Suppressor macrophage treated with lipopolysaccharide for 4 hours (primary cell): Measurements from ENCODE around the gene PLA2G4C.

Source experiments
- DNase-seq: peaks from one replicate; pipeline ENCODE4 v3.0.0-alpha.2; 2020

Gene PLA2G4C

GRCh38 chr19:48053076-48053475 is 57.5 kb downstream of the PLA2G4C start:
- no peak for DNase-seq

- DNase-seq, result no peak
These were observed 59.1 kb downstream of the PLA2G4C start for GRCh38 chr19:48051335-48052033.

GRCh38 chr19:48044561-48044960 is 66.1 kb downstream of the PLA2G4C start:
- no peak for DNase-seq

- DNase-seq, result no peak
These were observed 66.8 kb downstream of the PLA2G4C start, which contains the start of gene CABP5 for GRCh38 chr19:48043675-48044258. Gene CABP5 (minus strand): TSS chr19:48044079. CDS start chr19:48043922, 157 bp downstream.

- DNase-seq, result no peak
These were observed 68.6 kb downstream of the PLA2G4C start for GRCh38 chr19:48041877-48042580.

- DNase-seq, result no peak
These were observed 73.9 kb downstream of the PLA2G4C start for GRCh38 chr19:48036765-48037164.

GRCh38 chr19:48033604-48034003 is 77.0 kb downstream of the PLA2G4C start:
- DNase-seq, result no peak

- DNase-seq, result no peak
These were observed 80.5 kb downstream of the PLA2G4C start for GRCh38 chr19:48030073-48030472.

GRCh38 chr19:48029431-48029830 is 81.2 kb downstream of the PLA2G4C start:
- DNase-seq, result no peak

GRCh38 chr19:48025480-48025879 is 85.1 kb downstream of the PLA2G4C start:
- no peak for DNase-seq

GRCh38 chr19:48023518-48023917 is 87.1 kb downstream of the PLA2G4C start:
- DNase-seq, result no peak

GRCh38 chr19:48023011-48023410 is 87.6 kb downstream of the PLA2G4C start:
- DNase-seq, result no peak

GRCh38 chr19:48020686-48021085 is 89.9 kb downstream of the PLA2G4C start:
- DNase-seq, result peak; percentile 33

- DNase-seq, result peak; percentile 0
These were observed 99.5 kb downstream of the PLA2G4C start for GRCh38 chr19:48010932-48011758.

GRCh38 chr19:48006762-48007161 is 103.9 kb downstream of the PLA2G4C start:
- no peak for DNase-seq

GRCh38 chr19:48004236-48004635 is 106.4 kb downstream of the PLA2G4C start:
- DNase-seq, result no peak

GRCh38 chr19:48000846-48001245 is 109.8 kb downstream of the PLA2G4C start:
- DNase-seq, result no peak

- no peak for DNase-seq
These were observed 111.8 kb downstream of the PLA2G4C start for GRCh38 chr19:47998800-47999199.
